COLO668 (cell line): ENCODE results near the gene BMERB1.
"Not testable (repeated sequence)": the region's sequence is repeated elsewhere in the genome, so short reads cannot be mapped to it uniquely, and the experiment has no call there.

Experiments
- DNase-seq: peaks from one replicate; lab custom pipeline; 2025; ENCODE audit not compliant: unreplicated experiment; lab: John Stamatoyannopoulos, UW

BMERB1 gene

DNA sequence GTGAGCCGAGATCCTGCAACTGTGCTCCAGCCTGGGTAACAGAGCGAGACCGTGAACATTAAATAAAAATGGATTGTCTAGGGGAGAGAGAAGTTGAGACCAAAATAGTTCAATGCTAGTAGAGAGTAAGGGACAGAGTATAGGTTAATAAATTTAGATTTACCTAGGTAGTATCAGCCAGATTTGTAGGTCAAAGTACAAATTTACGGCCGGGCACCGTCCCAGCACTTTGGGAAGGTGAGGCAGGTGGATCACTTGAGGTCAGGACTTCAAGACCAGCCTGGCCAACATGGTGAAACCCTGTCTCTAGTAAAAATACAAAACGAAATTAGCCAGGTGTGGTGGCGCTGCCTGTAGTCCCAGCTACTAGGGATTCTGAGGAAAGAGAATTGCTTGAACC, 12.2 kb upstream of the BMERB1 start:
- DNase-seq: no peak

- no peak for DNase-seq
Observed at GRCh38 chr16:15425861-15426260, 8.5 kb upstream of the BMERB1 start.

DNA sequence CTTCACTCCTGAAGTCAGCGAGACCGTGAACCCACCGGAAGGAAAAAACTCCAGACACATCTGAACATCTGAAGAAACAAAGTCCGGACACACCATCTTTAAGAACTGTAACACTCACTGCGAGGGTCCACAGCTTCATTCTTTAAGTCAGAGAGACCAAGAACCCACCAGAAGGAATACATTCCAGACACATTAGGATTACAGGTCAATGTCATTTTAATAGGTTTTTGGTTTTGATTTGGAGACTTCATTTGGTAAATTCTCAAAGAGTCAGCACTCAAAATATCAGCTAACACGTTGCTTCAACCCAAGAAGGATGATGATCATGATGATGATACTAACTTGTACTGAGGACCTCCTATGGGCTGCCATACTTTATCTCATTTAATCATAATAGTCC, 7.6 kb upstream of the BMERB1 start:
- DNase-seq: no peak

GRCh38 chr16:15427648-15428239, 6.6 kb upstream of the BMERB1 start:
- DNase-seq: peak; percentile 17

- not testable (repeated sequence) for DNase-seq
Observed at GRCh38 chr16:15430884-15431283, 3.5 kb upstream of the BMERB1 start.

DNA sequence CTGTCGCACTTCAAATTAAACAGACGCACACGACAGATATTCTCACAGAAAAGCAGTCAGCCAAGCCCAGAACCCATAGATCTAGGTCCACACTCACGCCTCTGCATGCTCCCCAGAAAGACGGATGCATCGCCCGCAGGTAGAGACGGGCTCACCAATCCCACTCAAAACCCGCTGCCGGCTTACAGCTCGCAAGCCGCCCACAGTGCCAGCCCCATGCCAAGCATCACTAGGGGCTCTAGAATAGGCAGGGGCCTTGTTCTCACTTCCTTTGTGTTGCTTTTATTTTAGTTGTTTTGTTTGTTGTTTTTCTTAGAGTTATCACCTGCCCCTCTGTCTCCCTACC, 336 bp upstream of the BMERB1 start:
- no peak for DNase-seq

GRCh38 chr16:15435216-15435864, 952 bp downstream of the BMERB1 start:
- DNase-seq: no peak

- no peak for DNase-seq
Observed at GRCh38 chr16:15439102-15439501, 4.7 kb downstream of the BMERB1 start.

DNA sequence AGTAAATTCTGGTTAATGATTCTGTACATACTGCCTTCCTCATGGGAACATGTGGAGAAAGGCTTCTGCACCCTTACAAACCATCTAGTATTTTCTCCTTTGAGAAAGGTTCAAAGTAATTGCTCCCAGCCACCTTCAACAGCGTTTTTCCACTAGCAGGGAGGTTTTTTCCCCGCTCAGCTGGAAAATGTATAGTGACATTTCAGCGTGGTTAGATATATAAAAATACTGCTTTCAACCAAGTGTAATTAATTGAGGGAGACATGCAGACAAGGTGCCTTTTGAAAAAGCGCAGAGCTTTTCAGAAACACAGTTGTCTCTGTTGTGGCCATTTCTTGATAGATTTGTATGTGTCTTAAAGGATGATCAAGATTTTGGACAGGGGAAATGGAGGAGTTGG, 5.1 kb downstream of the BMERB1 start:
- DNase-seq: no peak

DNA sequence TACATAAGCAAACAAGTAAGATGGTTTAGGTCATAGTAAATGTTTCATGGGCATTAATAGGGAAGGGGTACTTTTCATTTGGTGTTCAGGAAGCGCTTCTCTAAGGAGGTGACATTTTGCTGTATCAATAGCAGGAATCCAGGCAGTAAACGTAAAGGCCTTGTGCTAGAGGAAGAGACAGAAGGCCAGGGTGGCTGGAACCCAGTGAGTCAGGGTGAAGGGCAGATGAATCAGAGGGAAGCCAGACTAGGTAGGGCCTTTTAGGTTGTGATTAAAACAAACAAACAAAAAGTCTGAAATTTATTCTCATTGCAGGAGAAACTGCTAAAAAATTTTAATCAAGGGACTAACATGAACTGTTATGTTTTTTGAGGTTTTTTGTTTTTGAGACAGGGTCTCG, 6.5 kb downstream of the BMERB1 start:
- no peak for DNase-seq

DNA sequence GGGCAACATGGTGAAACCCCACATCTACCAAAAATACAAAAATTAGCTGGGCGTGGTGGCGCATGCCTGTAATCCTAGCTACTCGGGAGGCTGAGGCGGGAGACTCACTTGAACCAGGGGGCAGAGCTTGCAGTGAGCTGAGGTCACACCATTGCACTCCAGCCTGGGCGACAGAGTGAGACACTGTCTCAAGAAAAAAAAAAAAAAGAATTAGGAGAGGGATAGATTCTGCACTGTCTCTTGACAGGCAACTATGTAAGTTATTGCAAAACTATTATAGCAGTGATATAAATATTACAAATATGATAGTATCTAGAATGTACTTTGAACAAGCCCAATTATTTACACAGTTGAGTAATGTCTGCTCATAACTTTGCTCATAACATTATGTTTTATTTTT, 7.8 kb downstream of the BMERB1 start:
- not testable (repeated sequence) for DNase-seq

DNA sequence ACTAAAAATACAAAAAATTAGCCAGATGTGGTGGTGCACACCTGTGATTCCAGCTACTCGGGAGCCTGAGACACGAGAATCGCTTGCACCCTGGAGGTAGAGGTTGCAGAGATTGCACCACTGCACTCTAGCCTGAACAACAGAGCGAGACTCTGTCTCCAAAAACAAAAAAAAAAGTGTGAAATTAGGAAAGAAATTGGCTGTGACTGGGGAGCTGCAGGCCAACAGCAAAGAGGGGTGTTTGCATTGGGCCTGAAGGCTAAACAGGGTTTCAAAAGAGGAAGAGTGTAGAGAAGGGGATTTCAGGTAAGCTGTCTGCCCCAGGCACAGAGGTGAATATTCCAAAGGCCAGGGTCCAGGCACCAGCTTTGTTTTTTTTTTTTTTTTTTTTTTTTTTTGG, 9.4 kb downstream of the BMERB1 start:
- DNase-seq: no peak

DNA sequence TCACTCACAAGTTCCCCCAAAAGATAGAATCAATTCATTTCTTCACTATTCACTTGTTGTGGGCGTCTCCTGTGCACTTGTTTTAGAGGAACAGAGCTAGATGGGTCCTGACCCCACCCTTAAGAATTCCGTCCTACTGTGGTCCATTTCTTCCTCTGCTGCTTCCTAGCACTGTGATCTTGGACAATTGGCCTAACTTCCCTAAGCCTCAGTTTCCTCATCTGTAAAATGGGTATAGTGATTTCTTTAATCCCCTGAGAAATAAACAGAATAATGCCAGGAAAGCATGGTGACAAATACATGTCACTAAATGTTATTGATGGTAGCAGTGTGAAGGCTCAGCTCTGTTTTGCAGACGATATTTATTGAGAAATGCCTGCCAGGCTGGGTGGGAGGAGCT, 9.9 kb downstream of the BMERB1 start:
- no peak for DNase-seq

- DNase-seq: no peak
Observed at GRCh38 chr16:15445450-15445849, 11.1 kb downstream of the BMERB1 start.

- no peak for DNase-seq
Observed at GRCh38 chr16:15446901-15447300, 12.5 kb downstream of the BMERB1 start.

GRCh38 chr16:15450624-15451023, 16.2 kb downstream of the BMERB1 start:
- DNase-seq: no peak

DNA sequence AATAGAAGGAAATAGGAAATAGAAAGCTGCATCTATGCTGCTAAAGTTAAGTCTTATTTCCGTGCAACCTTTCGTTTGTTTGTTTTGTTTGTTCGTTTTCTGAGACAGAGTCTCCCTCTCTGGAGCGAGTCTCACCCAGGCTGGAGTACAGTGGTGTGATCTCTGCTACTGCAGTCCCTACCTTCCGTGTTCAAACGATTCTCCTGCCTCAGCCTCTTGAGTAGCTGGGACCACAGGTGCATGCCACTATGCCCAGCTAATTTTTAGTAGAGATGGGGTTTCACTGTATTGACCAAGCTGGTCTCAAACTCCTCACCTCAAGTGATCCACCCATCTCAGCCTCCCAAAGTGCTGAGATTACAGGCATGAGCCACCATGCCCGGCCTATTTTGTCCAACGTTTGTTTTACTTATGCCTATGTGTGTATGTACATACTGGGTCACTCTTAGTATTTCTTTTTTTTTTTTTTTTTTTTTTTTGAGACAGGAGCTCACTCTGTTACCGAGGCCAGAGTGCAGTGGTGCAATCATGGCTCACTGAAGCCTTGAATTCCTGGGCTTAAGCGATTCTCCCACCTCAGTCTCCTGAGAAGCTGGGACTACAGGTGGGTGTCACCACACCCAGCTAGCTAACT, 16.8 kb downstream of the BMERB1 start:
- DNase-seq: no peak

DNA sequence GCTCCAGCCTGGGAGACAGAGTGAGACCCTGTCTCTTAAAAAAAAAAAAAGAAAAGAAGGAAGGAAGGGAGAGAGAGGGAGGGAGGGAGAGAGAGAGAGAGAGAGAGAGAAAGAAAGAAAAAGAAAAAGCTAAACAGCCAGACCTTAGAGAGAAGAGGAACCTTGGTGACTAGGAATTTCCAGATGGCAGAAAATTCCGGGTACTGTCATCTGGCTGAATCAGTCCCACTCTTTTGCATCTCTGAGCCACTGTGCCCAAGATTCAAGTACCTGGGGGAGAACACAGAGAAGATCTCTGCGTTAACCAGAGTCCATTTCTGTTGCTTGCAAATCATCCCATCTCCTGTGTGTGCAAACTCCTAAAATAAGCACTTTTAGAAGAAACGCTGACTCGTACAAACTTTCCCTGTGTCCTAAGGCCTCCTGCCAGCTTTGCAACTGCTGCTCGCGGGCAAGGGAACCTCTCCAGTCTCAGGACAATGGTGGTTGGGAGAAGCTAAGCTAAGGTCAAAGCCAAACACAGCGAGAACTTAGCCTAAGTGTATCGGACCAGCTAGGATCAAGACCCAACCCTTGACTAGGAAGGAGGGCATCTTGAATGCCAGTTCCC, 18.0 kb downstream of the BMERB1 start:
- DNase-seq: no peak

DNA sequence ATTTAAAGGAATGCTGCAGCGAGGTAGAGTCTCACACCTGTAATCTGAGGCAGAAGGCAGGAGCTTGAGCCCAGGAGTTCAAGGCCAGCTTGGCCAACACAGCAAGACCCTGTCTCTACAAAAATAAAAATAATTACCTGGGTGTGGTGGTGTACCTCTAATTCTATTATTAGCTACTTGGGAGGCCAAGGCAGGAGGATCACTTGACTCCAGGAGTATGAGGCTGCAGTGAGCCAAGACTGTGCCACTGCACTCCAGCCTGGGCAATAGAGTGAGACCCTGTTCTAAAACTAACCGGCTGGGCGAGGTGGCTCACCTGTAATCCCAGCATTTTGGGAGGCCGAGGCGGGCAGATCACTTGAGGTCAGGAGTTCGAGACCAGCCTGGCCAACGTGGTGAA, 18.9 kb downstream of the BMERB1 start:
- not testable (repeated sequence) for DNase-seq

- not testable (repeated sequence) for DNase-seq
Observed at GRCh38 chr16:15454933-15455332, 20.5 kb downstream of the BMERB1 start.

GRCh38 chr16:15457400-15457799, 23.0 kb downstream of the BMERB1 start:
- no peak for DNase-seq

GRCh38 chr16:15457958-15458357, 23.6 kb downstream of the BMERB1 start:
- no peak for DNase-seq
